D341Med (cell line): ENCODE results near the gene SCG5.
"Not testable (repeated sequence)": the region's sequence is repeated elsewhere in the genome, so short reads cannot be mapped to it uniquely, and the experiment has no call there.

Source experiments
- DNase-seq: peaks from one replicate; pipeline ENCODE4 v3.0.0; 2012; ENCODE audit warnings: low spot score

SCG5 gene, protein sequence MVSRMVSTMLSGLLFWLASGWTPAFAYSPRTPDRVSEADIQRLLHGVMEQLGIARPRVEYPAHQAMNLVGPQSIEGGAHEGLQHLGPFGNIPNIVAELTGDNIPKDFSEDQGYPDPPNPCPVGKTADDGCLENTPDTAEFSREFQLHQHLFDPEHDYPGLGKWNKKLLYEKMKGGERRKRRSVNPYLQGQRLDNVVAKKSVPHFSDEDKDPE

DNA sequence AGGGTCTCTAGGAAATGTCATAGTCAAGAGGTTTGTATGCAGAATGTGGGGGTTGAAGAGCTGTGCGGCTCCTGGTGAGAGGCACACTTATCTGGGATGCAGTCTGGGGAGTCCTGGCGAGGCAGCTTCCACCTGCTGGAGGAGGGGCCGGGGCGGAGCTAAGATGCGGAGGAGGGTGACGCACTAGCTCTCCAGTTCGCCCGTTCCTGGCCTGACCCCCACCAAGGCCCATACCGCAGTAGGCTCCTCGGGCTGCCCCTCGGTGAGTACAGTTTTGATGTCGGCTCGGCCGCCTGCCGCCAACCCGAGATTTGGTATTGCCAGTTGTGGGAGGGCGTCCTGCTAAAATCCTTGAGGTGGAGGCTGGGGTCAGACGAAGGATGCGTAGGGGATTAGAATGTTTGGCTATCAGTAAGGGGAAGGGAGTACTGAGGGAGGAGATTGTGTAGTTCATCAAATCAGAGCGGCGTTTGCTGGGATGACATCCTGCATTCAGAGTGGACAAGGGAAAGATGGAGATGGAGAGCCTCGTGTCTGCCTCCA is at the start of gene SCG5:
Gene SCG5 (plus strand): TSS at position 194 of the 543 bp plus-strand sequence. CDS start 1,883 bp downstream, outside the sequence.
- DNase-seq = no peak

DNA sequence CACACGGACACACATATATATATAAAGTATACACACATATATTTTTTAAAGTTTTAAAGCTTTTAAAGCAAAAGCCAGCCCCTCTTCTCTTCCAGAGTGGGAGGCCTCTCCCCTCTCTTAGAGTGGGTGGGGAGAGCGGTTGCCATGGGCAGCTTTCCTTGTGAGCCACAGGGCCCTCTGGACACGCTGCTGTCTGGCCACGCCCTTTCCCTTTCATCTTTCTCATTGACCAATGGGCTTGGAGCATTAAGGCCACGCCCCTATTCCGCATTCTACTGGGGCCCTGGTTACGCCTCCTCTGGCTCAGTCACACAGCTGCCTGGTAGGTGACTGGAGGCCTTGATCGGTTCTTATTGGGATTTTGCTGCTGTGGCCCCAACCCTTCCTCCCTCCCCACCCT is 48.4 kb upstream of the SCG5 start, which contains the start of gene GOLGA8N:
Gene GOLGA8N (plus strand): TSS at position 306 of the 400 bp plus-strand sequence.
- DNase-seq = not testable (repeated sequence)

DNA sequence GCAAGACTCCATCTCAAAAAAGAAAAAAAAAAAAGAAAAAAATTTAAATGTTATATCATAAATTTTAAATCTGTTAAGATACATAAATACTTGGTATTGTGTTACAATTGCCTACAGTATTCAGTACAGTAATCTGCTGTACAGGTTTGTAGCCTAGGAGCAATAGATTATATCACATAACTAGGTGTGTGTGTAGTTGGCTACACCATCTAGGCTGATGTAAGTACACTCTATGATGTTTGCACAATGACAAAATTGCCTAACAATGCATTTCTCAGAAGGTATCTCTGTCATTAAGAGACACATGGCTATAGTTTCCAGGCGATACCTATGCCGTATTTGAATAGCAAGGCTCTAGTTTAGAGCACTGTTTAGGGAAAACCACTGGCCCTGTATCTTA is 32.0 kb upstream of the SCG5 start:
- not testable (repeated sequence) for DNase-seq

DNA sequence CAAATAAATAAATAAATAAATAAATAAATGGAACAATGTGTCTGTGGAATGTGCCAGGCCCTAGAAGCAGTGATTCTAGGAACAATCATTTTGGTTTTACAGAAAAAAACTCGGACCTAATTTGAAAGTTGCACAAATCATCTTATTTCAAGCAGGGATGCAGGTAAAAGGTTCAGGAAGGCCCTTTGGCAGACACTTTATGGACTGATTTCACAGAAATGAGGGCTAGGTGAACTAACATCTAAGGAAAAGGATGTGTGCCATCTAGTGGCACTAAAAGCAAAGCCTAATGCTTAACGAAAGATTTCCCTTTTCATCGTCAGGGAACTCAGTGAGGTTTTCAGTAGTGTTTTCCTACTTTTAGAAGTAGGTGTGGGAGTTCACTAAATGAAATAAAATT is 30.8 kb upstream of the SCG5 start:
- DNase-seq = not testable (repeated sequence)

DNA sequence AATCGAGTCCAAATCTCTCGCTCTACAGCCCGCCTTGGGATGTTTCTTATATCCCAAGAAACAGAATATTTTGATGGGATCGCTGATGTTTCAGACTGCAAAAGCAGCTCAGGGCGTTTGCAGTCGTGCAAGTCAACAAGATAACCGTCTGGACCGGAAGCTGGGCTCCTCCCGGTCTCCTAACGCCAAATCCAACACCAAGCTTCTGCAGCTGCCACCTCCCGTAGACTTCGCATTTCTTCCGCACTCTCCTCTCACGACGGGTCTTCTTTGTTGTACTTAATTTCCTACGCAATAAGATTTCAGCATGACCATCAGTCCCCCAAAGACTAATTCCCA is 26.8 kb upstream of the SCG5 start:
- DNase-seq = not testable (repeated sequence)

DNA sequence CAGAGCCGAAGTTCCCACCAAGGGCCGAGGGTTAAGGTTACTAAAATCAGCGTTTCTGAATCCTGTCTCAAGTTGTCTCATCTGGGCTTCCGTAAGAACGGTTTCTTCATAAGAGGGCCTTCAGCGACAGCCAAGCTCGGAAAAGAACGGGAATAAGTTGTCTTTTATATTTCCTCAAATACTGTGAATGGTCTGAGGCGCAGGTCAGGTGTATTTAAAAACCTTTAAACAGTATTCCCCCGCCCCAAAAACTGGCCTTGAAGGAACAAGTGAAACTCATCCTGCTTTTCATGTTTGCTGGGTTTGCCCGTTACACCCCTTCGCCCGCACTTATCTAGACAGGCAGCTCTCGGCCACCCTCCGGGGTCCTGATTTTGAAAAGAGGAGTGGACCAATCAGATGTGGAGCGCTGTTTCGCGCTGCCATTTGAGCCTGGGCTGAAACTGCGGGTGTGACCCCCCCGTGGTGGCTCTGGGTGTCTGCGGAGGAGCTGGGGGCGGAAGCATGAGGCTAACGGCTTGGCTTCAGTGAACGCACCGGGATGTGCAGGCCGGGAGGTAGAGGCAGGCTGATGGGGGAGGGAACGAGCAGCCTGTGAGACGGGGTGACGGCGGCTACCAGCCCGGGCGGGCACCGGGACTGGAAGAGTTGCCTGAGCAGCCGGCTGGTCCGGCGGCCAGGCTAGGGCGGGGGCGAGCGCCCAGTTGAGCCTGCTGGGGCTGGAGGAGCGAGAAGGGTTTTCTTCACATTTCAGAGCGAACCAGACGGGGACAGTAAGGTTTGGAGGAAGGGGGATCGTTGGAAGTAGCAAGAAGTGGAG is 26.2 kb upstream of the SCG5 start, which contains the start of gene ARHGAP11A:
Gene ARHGAP11A (plus strand): TSS at position 454 of the 820 bp plus-strand sequence. CDS start 708 bp downstream, outside the sequence.
- peak; percentile 55 for DNase-seq

DNA sequence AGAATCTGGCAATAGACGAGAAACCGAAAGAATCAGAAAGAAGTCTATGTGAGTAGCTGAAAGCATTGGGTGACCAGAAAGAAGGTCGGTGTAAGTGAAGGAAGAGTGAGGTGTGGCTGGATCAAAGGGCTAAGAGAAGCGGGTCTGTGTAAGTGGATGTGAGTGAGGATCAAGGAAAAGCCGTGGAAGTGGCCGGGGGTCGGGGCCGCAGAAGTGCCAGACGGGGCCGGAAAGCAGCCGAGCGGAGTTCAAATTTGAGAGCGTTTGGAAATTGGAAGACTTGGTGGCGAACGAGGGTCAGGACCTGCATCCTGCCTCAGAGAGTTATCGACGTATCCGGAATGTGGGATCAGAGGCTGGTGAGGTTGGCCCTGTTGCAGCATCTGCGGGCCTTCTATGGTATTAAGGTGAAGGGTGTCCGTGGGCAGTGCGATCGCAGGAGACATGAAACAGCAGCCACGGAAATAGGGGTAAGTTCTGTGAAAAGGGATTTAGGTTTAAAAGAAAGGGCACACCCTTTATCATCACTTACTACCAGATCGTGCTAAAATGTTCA is 25.6 kb upstream of the SCG5 start:
- DNase-seq = not testable (repeated sequence)

DNA sequence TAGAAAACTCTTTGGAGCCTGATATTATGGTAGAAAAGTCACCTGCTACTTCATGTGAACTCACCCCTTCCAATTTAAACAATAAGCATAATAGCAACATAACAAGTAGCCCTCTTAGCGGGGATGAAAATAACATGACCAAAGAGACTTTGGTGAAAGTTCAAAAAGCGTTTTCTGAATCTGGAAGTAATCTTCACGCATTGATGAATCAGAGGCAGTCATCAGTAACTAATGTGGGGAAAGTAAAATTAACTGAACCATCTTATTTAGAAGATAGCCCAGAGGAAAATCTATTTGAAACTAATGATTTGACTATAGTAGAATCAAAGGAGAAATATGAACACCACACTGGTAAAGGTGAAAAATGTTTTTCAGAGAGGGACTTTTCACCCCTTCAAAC is 5.1 kb upstream of the SCG5 start:
- DNase-seq = no peak

DNA sequence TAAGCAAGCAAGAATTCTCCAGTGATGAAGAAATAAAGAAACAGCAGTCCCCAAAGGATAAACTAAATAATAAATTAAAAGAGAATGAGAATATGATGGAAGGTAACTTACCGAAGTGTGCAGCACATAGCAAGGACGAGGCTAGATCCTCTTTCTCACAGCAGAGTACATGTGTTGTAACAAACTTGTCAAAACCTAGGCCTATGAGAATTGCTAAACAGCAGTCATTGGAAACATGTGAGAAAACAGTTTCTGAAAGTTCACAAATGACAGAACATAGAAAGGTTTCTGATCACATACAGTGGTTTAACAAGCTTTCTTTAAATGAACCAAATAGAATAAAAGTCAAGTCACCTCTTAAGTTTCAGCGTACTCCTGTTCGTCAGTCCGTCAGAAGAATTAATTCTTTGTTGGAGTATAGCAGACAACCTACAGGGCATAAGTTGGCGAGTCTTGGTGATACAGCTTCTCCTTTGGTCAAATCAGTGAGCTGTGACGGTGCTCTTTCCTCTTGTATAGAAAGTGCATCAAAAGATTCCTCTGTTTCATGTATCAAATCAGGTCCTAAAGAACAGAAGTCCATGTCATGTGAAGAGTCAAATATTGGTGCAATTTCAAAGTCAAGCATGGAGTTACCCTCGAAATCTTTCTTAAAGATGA is 4.5 kb upstream of the SCG5 start:
- no peak for DNase-seq

DNA sequence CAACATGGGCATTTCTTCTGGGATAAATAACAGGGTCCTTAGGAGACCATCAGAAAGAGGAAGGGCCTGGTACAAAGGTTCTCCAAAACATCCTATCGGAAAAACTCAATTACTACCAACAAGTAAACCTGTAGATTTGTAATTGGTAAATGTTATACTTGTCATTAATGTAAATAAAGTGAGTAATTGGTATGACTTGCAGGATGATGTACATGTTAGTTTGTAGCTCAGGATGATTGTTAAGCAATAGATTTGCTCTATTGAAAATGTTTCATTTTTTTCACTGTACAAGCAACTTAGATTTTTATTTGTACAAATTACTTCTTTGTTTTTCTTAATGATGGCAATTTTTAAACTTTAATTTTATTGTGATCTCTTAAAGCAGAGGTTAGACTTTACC is 3.8 kb upstream of the SCG5 start:
- DNase-seq = no peak

DNA sequence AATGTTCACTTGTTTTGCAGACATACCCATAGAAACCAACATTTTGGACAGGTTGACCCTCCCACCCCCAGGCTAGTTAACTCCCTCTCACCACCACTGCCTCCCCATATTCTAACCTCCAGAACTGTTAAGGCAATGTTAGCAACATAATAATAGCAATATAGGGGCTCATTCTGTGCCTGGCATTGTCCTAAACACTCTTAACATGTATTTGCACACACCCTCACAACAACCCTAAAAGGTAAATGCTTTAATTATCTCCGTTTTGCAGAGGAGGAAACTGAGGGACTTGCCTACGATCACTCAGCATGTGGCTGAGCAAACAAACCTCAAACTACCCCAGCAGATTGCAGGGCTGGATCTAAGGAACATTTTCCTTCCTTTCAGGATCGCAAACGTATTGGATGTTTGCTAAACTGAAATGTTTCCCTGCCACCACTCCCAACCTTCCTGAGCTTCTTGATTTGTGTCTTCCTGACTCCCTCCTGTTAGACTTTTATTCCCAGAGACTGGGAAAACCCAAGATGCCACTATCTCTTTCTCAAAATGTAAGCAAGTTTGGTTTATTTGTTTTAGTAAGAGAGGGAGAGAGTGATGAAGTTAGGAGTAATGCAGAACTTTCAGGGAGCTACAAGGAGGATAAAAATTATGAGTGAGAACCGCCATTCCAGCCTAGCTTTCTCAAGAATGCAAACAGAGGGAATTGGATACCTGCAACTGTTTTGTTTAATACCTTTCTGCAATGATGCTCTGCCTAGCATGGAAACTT is 1.3 kb downstream of the SCG5 start:
- DNase-seq = no peak

DNA sequence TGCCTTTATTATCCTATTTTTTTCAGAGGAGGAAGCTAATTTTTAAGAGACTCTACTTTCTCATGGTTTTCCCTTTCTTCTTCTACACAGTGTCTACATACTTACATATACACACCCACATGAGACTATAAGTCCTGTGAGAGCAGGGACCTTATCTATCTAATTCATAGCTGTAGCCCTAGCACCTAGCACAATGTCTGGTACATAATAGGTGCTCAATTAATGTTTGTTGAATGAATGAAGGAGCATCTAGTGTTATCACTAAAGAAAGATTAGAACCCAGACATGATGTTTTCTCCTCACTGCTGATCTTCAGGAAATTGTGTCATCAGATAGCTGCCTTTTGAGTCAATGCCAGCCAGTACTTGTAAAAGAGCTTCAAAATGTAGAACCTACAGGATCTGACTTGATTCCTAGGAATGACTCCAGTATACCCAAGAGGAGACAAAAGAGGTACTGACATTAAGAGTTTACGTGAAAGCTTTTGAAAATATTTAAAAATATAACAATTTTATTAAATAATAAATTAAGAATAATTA is 2.5 kb downstream of the SCG5 start:
- DNase-seq = no peak

DNA sequence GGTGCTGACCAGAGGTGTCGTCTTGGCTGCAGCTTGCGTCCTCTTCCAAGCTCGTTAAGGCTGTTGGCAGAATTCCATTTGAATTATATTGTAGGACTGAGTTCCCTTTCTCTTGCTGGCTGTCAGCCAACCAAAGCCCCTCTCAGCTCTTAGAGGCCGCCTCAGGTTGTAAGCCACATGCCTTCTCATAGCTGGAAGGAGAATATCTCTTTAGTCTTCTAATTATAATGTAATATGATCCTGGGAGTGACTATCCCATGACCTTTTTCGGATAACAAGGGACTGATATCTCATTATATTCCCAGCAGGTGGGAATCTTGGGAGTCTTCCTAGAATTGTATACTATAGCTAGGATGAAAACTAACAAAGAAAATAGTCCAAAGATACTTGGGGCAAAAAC is 4.8 kb downstream of the SCG5 start:
- no peak for DNase-seq

DNA sequence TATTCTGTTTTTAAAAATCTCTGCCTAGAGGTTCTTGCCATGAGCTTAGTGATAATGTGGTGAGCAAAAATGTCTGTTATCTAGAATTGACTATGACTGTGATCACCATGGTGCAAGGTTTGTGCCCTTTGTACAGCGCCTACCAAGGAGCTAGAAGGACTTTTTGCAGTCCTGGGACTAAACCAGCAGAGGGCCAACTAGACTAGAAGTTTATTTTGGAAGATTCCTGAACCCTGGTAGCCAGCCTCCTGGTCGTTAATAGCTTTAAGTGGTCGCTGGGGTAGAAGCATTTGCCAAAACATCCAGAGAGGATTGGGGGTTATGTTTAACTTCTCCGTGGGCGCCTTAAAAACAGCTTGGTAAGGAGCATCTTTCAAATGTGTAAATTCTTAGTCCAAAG is 7.8 kb downstream of the SCG5 start:
- no peak for DNase-seq

DNA sequence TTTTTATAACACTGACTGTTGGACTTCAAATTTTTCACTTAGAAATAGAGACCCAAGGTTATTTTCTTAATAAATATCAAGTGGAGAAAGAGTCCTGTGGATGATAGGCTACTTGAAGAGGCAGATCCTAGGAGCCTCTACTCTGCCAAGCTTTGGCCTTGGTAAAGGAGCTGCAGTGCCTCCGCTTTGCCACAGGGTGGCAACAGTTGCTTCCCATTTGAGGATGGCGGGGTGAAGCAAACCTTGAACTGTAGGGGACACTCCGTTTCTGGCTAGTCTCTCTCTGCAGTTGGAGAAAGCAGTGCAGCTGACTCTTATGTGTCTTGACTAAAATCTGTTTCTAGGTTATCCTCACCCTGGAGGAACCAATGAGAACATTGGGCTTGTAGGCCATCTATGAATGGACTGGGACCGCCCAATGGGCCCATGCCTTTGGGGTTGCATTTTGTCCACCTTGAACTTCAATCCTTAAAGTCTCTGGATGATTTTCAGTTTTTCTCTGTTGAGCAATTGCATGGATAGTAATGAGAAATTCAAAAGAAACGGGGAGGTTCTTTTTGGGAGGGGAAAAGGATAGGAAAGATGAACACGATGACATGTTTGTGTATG is 9.8 kb downstream of the SCG5 start:
- DNase-seq = peak; percentile 78

DNA sequence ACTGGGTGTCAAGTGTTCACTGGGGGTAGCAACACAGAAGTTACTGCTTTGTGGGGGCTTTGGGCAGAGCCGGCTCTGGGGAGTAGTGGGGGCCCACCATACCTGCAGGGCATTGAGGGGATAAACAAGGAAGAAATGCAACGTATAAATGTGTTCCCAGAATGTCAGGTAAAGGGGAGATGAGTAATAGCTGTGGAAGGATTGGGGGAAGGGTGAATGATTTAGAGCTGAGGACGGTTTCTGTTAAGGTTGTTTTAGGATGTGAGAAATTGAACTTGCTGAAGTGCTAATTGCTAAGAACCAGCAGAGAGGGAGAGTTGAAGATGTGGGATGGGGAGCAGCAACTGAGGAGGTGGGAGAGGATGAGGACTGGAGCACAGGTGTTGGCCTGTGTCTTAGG is 10.7 kb downstream of the SCG5 start:
- no peak for DNase-seq

DNA sequence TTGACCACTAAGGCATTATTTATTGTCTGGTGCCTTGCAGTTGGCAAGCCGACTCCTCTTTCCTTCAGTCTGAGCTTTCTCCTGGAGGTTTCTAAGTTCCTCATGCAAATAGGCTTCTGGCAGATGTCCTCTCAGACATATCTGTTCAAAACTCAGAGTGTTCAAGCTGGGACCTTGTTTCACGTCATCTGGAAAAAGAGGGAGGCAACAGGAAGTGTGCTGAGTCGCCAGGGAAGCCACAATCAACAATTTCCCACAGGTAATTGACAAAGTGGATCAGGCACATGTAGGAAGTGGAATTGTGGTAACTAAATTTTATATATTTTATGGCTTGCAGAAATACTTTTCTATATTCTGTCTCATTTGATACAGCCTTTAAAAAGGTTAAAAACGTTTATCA is 14.6 kb downstream of the SCG5 start:
- no peak for DNase-seq

DNA sequence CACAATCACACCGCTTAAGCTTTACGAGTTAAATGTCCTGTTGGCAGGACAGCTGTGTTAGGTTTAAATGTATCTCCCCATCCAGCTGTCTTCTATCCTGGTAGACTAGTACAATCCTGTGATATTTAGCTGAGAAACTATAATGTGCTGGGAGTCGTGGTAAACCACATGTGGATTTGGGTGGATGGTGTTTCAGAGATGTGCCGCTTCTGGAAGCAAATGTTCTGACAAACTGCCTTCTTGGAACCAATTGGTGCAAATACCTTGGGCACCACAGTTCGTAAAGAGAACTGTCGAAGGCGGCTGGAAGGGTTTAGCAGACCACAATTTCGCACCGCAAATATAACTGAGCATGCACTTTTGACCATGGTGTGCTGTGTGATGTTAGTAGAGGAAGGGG is 15.0 kb downstream of the SCG5 start:
- no peak for DNase-seq

DNA sequence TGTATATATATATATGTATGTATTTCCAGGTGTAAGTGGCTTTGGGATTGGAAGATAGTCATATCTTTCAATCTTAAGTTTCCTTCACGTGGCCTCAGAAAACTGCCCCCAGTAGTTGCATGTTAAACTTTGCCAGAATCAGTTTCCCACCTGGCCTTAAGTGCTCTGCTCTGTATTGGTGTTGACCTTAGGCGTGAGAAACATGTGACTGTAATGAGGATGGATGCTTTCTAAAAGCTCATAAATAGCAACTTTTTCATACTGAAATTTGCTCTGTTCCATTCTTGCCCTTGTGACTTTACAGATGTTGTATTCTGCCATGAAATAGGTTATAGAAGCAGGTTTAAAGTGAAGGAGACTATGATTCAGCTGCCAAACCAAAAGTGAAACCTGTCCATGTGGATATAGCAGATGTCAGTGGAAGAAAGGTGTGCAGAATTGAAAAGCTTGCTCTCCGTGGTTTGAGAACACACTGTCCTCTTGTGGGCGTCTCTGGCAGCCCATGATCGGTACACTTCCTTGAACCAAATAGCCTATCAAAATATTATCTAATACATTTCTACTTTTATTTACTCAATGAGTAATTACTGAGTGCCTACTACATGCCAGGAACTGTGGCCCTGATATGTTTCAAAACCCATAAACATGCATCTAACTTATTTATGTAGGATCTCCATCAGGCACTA is 15.8 kb downstream of the SCG5 start:
- DNase-seq = no peak

DNA sequence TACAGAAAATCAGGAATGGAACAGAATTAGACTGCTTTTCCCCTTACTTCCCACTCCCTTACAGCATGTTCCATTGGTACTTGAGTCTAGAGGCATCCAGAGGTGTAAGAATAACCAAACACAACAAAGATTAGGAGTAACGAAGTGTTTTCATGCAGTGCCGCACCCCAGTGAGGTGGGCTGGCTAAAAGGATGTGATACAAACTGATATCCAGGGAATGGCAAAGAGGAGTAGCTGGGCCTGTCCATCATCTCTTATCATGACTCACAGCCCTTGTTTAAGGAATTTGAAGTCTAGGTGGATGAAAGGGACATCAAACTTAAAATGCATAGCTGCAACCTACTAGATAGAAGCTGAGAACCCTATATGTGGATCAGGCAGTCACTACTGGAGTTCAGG is 16.4 kb downstream of the SCG5 start:
- DNase-seq = no peak
